ENCODE measurements around the gene ERN1.

DNA sequence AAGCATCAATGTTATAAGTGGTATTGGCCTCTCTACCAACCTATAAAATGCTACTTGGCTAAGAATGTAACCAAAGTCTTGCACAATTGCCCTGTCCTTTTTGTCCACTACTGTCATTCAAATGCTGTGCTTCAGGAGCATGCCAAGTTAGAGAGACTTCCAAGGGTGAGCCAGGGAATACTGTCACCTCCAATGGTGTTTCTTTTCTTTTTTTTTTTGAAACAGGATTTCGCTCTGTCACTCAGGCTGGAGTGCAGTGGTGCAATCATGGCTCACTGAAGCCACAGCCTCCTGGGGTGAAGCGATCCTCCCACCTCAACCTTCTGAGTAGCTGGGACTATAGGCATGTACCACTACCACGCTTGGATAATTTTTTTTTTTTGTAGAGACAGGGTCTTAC lies 43.7 kb upstream of the ERN1 start:
- TF ChIP-seq, protein P1, sequence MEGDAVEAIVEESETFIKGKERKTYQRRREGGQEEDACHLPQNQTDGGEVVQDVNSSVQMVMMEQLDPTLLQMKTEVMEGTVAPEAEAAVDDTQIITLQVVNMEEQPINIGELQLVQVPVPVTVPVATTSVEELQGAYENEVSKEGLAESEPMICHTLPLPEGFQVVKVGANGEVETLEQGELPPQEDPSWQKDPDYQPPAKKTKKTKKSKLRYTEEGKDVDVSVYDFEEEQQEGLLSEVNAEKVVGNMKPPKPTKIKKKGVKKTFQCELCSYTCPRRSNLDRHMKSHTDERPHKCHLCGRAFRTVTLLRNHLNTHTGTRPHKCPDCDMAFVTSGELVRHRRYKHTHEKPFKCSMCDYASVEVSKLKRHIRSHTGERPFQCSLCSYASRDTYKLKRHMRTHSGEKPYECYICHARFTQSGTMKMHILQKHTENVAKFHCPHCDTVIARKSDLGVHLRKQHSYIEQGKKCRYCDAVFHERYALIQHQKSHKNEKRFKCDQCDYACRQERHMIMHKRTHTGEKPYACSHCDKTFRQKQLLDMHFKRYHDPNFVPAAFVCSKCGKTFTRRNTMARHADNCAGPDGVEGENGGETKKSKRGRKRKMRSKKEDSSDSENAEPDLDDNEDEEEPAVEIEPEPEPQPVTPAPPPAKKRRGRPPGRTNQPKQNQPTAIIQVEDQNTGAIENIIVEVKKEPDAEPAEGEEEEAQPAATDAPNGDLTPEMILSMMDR (optimal IDR thresholded peaks at IDR 0.05 in 1 of 3, IDR thresholded peaks at IDR 0.05 in 1 of 3, conservative IDR thresholded peaks at IDR 0.05 in 1 of 3; ENCODE audit: extremely low read depth in 1 of 3, insufficient read depth in 2 of 3, low read length in 3 of 3): no peak
- no peak for TF ChIP-seq EZH2 (IDR thresholded peaks at IDR 0.05; ENCODE audit: low read length)
